Left renal cortex interstitium (tissue), 4 donors: Measurements from ENCODE around the gene IQCH. TPM values are rescaled to one million over a fixed set of nuclear protein-coding genes. Genes with fewer than 3 reads are reported as not detected.

Experiments used
- DNase-seq, 4 donors: peaks; one replicate each; pipeline ENCODE4 v3.0.0-alpha.2; 2013; ENCODE audit warnings: low read depth in 4 of 4, low spot score in 2 of 4, missing footprints in 1 of 4
- polyA plus RNA-seq, 4 donors: library from polyadenylated mRNA; unstranded; fragments of 120-200 nt; gene quantifications; one replicate each; pipeline ENCODE4 v1.2.1, GENCODE V29; 2013; ENCODE audit not compliant: insufficient read length in 4 of 4

IQCH gene
- polyA plus RNA-seq, 4 donors: 5.7 to 8.6 (median 7.7) TPM

GRCh38 chr15:67550522-67550921 lies 295.9 kb downstream of the IQCH start:
- DNase-seq: no peak

- DNase-seq: no peak
Observed at GRCh38 chr15:67551207-67551743, 296.7 kb downstream of the IQCH start.

Other genes starting within 250 kb of the IQCH start
- 10 to 100 TPM; 42.6 to 62.2 (median 49.6) TPM for gene SMAD3, start 189.2 kb upstream of the IQCH start, polyA plus RNA-seq
- gene AAGAB, start 125 bp upstream of the IQCH start, polyA plus RNA-seq: 10 to 100 TPM; 50.9 to 63.4 (median 54.0) TPM